SK-N-SH (cell line): Measurements from ENCODE around the gene ERAP2.

ENCODE experiments used
- FOXM1 ChIP-seq: IDR thresholded peaks from 2 replicates; pipeline ENCODE4 v1.4.0; 2012; ENCODE audit warnings: low read depth, mild to moderate bottlenecking
- GABPA ChIP-seq: IDR thresholded peaks from 2 replicates; pipeline ENCODE4 v1.4.0; 2012; ENCODE audit warnings: low read depth, mild to moderate bottlenecking
- POLR2AphosphoS5 ChIP-seq: IDR thresholded peaks from 2 replicates; pipeline ENCODE4 v1.6.1; 2012; ENCODE audit warnings: low read depth, low read length
- RAD21 ChIP-seq: IDR thresholded peaks from 2 replicates; pipeline ENCODE4 v1.6.1; 2012; ENCODE audit warnings: mild to moderate bottlenecking, low read length
- RCOR1 ChIP-seq: fragments of 150-350 bp; IDR thresholded peaks from 2 replicates; pipeline ENCODE4 v1.6.1; 2017; ENCODE audit warnings: antibody characterized with exemption, low read length
- TF ChIP-seq, protein P1 (sequence below): fragments of 200-600 bp; sonication (generic); IDR thresholded peaks from 2 replicates; pipeline ENCODE4 v1.6.1; 2017; ENCODE audit warnings: antibody characterized with exemption, mild to moderate bottlenecking, moderate library complexity
- TF ChIP-seq, protein P2 (sequence below): fragments of 150-350 bp; IDR thresholded peaks from 2 replicates; pipeline ENCODE4 v1.6.1; 2017; ENCODE audit warnings: antibody characterized with exemption, low read length, low read depth, borderline replicate concordance
- TF ChIP-seq, protein P3 (sequence below): fragments of 150-350 bp; IDR thresholded peaks from 2 replicates; pipeline ENCODE4 v1.6.1; 2016; ENCODE audit warnings: mild to moderate bottlenecking, low read depth, low read length

DNA sequence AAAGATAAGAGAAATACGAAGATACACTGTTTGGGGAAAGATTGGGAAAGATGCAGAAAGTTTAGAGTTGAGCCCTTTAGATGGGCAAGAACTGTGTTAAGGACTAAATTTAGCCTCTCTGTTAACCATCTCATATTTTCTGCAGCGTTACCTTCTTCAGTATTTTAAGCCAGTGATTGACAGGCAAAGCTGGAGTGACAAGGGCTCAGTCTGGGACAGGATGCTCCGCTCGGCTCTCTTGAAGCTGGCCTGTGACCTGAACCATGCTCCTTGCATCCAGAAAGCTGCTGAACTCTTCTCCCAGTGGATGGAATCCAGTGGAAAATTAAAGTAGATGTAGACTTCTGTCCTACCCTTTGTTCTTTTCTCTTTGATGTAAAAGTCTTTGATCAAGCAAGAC is 33.1 kb downstream of the ERAP2 start:
- TF ChIP-seq RAD21 (no peak), POLR2AphosphoS5 (no peak), RCOR1 (no peak), FOXM1 (no peak), GABPA (no peak)
- TF ChIP-seq, protein P1, sequence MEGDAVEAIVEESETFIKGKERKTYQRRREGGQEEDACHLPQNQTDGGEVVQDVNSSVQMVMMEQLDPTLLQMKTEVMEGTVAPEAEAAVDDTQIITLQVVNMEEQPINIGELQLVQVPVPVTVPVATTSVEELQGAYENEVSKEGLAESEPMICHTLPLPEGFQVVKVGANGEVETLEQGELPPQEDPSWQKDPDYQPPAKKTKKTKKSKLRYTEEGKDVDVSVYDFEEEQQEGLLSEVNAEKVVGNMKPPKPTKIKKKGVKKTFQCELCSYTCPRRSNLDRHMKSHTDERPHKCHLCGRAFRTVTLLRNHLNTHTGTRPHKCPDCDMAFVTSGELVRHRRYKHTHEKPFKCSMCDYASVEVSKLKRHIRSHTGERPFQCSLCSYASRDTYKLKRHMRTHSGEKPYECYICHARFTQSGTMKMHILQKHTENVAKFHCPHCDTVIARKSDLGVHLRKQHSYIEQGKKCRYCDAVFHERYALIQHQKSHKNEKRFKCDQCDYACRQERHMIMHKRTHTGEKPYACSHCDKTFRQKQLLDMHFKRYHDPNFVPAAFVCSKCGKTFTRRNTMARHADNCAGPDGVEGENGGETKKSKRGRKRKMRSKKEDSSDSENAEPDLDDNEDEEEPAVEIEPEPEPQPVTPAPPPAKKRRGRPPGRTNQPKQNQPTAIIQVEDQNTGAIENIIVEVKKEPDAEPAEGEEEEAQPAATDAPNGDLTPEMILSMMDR, result no peak
- TF ChIP-seq, protein P2, sequence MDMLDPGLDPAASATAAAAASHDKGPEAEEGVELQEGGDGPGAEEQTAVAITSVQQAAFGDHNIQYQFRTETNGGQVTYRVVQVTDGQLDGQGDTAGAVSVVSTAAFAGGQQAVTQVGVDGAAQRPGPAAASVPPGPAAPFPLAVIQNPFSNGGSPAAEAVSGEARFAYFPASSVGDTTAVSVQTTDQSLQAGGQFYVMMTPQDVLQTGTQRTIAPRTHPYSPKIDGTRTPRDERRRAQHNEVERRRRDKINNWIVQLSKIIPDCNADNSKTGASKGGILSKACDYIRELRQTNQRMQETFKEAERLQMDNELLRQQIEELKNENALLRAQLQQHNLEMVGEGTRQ, result no peak
- TF ChIP-seq, protein P3, sequence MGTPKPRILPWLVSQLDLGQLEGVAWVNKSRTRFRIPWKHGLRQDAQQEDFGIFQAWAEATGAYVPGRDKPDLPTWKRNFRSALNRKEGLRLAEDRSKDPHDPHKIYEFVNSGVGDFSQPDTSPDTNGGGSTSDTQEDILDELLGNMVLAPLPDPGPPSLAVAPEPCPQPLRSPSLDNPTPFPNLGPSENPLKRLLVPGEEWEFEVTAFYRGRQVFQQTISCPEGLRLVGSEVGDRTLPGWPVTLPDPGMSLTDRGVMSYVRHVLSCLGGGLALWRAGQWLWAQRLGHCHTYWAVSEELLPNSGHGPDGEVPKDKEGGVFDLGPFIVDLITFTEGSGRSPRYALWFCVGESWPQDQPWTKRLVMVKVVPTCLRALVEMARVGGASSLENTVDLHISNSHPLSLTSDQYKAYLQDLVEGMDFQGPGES, result no peak
